Esophagus muscularis mucosa (tissue), 4 donors: ENCODE results near the gene HSD3B2.

ENCODE experiments used
- EP300 ChIP-seq: sonication (generic); formaldehyde crosslinking; IDR thresholded peaks from one replicate; pipeline ENCODE4 v1.6.1; 2017; ENCODE audit warnings: antibody characterized with exemption
- POLR2A ChIP-seq: fragments of 450-650 bp; IDR thresholded peaks from one replicate; pipeline ENCODE4 v1.6.1; 2017; ENCODE audit warnings: antibody characterized with exemption, moderate library complexity, mild to moderate bottlenecking, low read depth
- POLR2AphosphoS5 ChIP-seq, 2 donors: sonication (generic); formaldehyde crosslinking; IDR thresholded peaks; one replicate each; pipeline ENCODE4 v1.6.1; 2017; ENCODE audit warnings: antibody characterized with exemption in 2 of 2
- TF ChIP-seq, protein P1 (sequence below), 3 experiments: fragments of 200-600 bp in 2 of 3; fragments of 450-650 bp in 1 of 3; sonication (generic) in 2 of 3; IDR thresholded peaks; one replicate each; pipeline ENCODE4 v1.5.1; 2017 to 2019; ENCODE audit warnings: antibody characterized with exemption in 3 of 3, mild to moderate bottlenecking in 2 of 3, moderate library complexity in 1 of 3

GRCh38 chr1:119396982-119397381, 18.0 kb upstream of the HSD3B2 start:
- no peak for TF ChIP-seq POLR2A
- TF ChIP-seq, protein P1, sequence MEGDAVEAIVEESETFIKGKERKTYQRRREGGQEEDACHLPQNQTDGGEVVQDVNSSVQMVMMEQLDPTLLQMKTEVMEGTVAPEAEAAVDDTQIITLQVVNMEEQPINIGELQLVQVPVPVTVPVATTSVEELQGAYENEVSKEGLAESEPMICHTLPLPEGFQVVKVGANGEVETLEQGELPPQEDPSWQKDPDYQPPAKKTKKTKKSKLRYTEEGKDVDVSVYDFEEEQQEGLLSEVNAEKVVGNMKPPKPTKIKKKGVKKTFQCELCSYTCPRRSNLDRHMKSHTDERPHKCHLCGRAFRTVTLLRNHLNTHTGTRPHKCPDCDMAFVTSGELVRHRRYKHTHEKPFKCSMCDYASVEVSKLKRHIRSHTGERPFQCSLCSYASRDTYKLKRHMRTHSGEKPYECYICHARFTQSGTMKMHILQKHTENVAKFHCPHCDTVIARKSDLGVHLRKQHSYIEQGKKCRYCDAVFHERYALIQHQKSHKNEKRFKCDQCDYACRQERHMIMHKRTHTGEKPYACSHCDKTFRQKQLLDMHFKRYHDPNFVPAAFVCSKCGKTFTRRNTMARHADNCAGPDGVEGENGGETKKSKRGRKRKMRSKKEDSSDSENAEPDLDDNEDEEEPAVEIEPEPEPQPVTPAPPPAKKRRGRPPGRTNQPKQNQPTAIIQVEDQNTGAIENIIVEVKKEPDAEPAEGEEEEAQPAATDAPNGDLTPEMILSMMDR (IDR thresholded peaks at IDR 0.05): no peak
- no peak for TF ChIP-seq EP300
- TF ChIP-seq POLR2AphosphoS5 (IDR thresholded peaks at IDR 0.05): no peak
